Stimulated activated CD4-positive, alpha-beta T cell treated with anti-CD3 and anti-CD28 coated beads, Interleukin-4, amount 100 ng/mL, for 1 hour (primary cell): ENCODE data around the gene CCL1.

ENCODE experiments used
- DNase-seq: peaks from one replicate; pipeline ENCODE4 v3.0.0-alpha.2; 2020

Gene CCL1

DNA sequence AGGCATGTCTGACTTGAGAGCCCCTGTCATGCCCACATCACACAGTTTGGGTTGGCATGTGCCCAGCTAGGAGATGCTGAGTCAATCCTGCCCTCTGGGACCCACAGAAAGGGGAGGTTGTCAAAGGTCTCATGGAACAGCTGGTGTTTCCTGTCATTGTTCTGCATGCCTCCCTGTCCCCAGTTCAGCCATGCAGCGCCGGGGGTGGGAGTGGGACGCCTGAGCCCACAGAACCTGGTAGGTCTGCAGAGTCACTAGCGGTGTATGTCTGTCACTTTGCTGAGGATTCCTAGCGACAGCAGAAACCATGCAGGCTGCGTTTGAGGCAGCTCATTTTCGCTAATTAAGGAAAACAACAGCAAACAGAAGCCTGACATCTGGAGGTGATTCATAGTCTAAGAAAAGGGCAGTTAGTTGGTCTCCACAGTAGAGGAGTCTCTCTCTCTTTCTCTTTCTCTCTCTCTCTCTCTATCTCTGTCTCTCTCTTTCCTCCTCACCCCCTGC lies 19.6 kb upstream of the CCL1 start:
- DNase-seq, result peak; percentile 9

DNA sequence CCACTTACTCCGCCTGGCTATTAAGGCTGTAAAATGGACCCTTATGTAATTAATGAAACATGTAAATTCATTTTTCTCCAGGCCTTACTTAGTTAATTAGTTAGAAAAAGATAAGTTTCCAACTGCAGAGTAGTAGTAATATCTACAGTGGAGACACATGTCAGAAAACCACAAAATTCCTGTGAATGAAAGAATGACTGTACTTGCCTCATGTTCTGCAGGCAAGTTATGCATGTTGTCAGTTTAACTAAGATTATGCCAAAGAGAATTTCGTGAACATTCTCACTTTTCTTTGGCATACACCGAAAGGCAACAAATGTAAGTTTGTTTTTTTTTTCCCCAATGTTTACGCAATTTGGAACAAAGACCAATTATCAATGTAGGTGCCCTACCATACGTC lies 16.8 kb upstream of the CCL1 start:
- DNase-seq, result no peak

DNA sequence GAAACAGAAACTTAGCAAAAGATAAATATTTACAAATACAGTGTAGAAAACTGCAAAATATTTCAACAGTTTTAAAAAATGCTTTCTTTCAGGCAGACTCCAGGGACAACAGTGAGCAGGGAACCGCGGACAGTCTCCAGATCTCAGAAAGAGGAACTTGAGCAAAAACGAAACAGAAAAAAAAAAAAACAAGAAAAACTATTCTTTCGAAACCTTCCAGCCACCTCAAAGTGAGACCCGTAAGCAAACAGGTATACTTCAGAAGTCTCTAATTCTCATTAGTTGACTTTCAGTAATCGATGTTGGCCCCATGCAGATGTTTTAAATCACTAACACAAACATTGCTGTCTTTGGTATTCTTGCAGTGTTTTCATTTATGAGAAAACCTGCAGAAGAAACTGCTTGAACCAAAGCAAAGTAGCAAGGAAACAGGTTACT lies 15.7 kb upstream of the CCL1 start:
- DNase-seq, result no peak

- DNase-seq, result no peak
Measured at GRCh38 chr17:34377078-34377823, 14.2 kb upstream of the CCL1 start.

DNA sequence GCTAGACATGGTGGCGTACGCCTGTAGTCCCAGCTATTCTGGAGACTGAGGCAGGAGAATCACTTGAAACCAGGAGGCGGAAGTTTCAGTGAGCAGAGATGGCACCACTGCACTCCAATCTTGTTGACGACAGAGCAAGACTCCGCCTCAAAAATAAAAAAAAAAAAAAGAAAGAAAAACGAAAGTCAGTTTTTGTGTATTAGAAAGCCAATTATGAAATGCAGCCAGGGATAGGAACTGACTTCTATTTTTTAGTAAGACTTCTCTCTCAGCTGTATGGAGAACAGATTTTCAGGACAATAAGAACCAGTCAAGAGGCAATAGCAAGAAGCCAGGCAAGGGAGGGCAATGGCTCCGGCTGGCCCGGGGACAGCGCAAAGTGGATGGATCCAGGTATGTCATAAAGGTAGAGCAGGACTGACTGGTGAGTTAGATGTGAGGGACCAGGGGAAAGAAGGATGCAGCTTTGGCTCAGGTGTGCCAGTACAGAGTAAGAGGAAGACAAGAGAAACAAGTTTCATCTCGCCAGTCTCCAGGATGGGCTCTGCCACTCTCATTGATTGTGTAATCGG lies 12.5 kb upstream of the CCL1 start:
- no peak for DNase-seq

- no peak for DNase-seq
Measured at GRCh38 chr17:34374457-34374856, 11.4 kb upstream of the CCL1 start.

GRCh38 chr17:34371405-34372100 lies 8.5 kb upstream of the CCL1 start:
- no peak for DNase-seq

GRCh38 chr17:34370997-34371395 lies 8.0 kb upstream of the CCL1 start:
- DNase-seq, result no peak

- DNase-seq, result no peak
Measured at GRCh38 chr17:34370376-34370996, 7.5 kb upstream of the CCL1 start.

GRCh38 chr17:34369571-34369970 lies 6.5 kb upstream of the CCL1 start:
- no peak for DNase-seq

DNA sequence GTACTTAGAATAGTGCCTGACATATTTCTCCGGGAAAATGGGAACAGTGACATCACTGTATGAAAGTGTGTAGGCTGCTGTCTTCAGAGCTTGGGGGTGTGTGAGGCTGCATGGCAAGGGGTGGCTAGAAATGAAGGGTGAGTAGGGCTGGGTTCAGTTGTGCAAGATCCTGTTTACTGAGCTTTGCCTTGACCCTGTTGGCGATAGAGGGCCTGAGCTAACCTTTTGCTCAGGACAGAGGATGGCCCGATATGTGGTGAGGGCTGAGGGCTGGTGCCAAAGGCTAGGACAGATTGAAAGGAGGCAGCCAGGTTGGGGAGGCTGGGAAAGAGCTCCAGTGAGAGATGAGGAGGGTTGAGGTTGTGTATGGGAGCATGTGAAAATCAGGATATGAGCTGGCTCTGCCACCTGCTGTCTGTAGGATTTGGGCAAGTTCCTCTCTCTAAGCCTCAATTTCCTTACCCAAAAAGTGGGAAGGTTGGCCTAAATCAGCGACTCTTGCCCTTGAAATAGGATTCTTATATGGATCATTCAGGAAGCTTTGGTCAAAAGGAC lies 6.0 kb upstream of the CCL1 start:
- DNase-seq, result no peak

GRCh38 chr17:34368196-34368945 lies 5.3 kb upstream of the CCL1 start:
- DNase-seq, result no peak

DNA sequence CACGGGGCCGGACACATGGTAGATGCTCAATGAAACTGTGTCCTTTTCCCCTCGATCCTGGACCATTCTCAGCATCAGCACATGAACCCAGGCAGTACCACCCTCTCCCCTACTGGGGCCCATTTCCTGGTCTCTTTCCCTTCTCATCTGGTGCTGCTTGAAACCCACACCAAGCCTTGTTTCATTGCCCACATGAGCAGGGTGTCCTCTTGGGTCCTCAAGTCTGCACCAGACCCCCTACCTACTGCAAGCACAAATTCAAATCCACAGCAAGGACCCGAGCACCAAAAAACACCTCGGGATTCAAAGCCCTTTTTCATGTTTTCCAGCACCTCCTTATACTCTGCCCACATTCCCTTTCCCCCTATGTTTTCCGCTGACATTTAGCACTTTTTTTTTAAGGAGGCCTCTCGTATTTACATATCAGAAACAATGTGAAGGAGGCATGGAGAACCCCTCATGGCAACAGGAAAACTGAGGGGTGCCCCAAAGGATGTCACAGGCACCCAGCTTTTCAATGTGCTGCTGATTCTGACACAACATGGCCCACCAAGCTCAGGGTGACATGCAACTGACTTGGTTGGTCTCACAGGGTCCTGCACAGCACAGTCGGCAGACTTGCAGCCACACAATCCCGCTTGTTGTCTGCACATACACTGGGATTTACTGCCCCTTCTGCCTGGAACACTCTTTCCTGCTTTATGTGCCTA lies 4.6 kb upstream of the CCL1 start:
- no peak for DNase-seq

- DNase-seq, result no peak
Measured at GRCh38 chr17:34366529-34367107, 3.6 kb upstream of the CCL1 start.

GRCh38 chr17:34366010-34366409 lies 3.0 kb upstream of the CCL1 start:
- no peak for DNase-seq

- DNase-seq, result no peak
Measured at GRCh38 chr17:34365340-34365739, 2.3 kb upstream of the CCL1 start.

DNA sequence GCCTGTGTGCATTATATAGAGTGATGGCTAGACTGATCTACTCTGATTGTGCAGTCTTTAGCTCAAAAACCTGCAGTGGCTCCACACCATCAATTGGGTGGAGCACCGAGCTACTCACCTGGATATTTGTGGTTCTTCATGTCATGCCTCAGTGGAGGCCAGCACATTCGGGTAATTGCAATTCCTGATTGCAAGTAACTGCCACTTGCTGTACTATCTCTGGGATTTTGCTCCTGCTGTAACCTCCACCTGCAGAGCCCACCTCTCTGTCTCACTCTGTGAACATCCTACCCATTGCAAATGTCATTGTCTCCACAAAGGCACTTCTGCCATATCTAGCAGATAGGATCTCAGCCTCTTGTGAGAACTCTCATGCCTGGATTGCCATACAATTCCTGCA lies 1.7 kb upstream of the CCL1 start:
- no peak for DNase-seq

- DNase-seq, result peak; percentile 65
Measured at GRCh38 chr17:34361478-34362061, 1.5 kb downstream of the CCL1 start.

DNA sequence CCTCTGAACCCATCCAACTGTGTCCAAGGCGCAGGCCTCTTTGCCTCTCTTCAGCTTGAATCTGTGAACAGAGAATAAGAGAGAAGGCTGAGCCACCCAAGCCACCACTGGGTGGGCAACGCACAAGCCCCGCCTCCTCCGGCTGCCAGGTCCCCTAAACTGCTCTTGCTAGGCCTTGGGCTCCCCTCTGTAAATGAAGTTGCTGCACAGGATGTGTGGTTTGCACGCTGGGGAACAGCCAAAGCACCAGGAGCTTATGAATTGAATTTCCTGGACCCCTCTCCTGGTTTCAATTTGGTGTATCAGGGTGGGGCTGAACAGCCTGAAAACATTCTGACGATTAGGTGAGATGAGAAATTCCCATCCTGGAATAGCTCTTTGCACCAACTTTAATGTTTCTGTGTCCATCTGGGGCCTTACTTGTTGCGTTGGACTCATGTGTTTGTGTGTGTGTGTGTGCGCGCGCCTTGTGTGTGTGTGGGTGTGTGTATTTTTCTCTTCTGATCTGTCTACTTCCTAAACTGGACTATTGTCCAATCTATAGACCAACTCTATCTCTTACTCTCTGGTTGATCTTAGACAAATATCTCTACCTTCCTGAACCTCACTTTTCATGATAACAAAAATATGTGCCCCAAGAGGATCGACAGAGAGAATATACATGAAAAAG lies 2.3 kb downstream of the CCL1 start:
- DNase-seq, result no peak

GRCh38 chr17:34358631-34359030 lies 4.4 kb downstream of the CCL1 start:
- no peak for DNase-seq
